ENCODE measurements around the gene CD7.

DNA sequence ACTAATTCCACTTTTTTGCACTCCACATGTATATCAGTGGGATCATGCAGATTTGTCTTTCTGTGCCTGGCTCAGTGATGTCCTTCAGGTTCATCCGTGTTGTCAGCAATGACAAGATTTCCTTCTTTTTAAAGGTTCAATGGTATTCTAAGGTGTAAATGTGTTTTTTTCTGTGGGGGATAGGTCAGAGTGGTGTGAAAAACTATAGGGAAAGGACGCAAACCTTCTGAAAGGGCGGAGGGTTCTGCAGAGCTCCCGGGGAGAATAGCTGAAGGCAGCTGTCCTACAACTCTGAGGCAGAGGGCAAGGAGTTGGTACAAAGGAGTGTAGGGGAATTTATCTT is 22.0 kb downstream of the CD7 start:
- TF ChIP-seq, protein P1, sequence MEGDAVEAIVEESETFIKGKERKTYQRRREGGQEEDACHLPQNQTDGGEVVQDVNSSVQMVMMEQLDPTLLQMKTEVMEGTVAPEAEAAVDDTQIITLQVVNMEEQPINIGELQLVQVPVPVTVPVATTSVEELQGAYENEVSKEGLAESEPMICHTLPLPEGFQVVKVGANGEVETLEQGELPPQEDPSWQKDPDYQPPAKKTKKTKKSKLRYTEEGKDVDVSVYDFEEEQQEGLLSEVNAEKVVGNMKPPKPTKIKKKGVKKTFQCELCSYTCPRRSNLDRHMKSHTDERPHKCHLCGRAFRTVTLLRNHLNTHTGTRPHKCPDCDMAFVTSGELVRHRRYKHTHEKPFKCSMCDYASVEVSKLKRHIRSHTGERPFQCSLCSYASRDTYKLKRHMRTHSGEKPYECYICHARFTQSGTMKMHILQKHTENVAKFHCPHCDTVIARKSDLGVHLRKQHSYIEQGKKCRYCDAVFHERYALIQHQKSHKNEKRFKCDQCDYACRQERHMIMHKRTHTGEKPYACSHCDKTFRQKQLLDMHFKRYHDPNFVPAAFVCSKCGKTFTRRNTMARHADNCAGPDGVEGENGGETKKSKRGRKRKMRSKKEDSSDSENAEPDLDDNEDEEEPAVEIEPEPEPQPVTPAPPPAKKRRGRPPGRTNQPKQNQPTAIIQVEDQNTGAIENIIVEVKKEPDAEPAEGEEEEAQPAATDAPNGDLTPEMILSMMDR (IDR thresholded peaks at IDR 0.05; ENCODE audit: insufficient read depth, low read length, poor library complexity, severe bottlenecking) = no peak
- no peak for TF ChIP-seq EZH2phosphoT487 (conservative IDR thresholded peaks at IDR 0.05; ENCODE audit: low read length)

Data from SU-DHL-6 (cell line).